Common myeloid progenitor, CD34-positive (primary cell): ENCODE results near the gene MMD2.

Experiments used
- CTCF ChIA-PET: fragments of 350-600 bp; sonication (Branson Sonifier 250); formaldehyde crosslinking; loops from one replicate; lab custom pipeline; 2021; ENCODE audit warnings: antibody characterized with exemption; lab: Charles Lee
- POLR2A ChIA-PET: fragments of 350-600 bp; sonication (Branson Sonifier 250); formaldehyde crosslinking; loops from one replicate; lab custom pipeline; 2021; ENCODE audit warnings: antibody characterized with exemption; lab: Charles Lee
- DNase-seq, 3 donors: peaks; one replicate each; pipeline versions ENCODE4 v3.0.0 to v3.0.0-alpha.2; 2013
- H3K27ac ChIP-seq, 2 experiments: 1 replicate in 1 of 2; 2 replicates in 1 of 2; pipeline ENCODE4 v1.7.0; 2013; ENCODE audit warnings: inconsistent platforms in 2 of 2, low read length in 2 of 2, mild to moderate bottlenecking in 2 of 2, low read depth in 1 of 2, moderate library complexity in 1 of 2; ENCODE audit not compliant: severe bottlenecking in 2 of 2, insufficient read depth in 1 of 2, poor library complexity in 1 of 2
- H3K27me3 ChIP-seq, 5 experiments: replicated peaks in 2 of 5; 1 replicate in 3 of 5; 2 replicates in 2 of 5; pipeline versions ENCODE4 v1.6.1 to v1.7.0; 2013; ENCODE audit warnings: low read length in 4 of 5, mild to moderate bottlenecking in 2 of 5, moderate library complexity in 2 of 5, inconsistent platforms in 1 of 5; ENCODE audit not compliant: insufficient read depth in 5 of 5, control insufficient read depth in 4 of 5
- H3K36me3 ChIP-seq, 4 experiments: 1 replicate in 2 of 4; 2 replicates in 2 of 4; pipeline versions ENCODE4 v1.6.1 to v1.7.0; 2013; ENCODE audit warnings: low read length in 3 of 4, control low read depth in 1 of 4, mild to moderate bottlenecking in 1 of 4; ENCODE audit not compliant: control insufficient read depth in 4 of 4, insufficient read depth in 4 of 4
- H3K4me1 ChIP-seq, 4 experiments: 1 replicate in 3 of 4; 2 replicates in 1 of 4; pipeline versions ENCODE4 v1.6.1 to v1.7.1; 2013; ENCODE audit warnings: low read length in 3 of 4, mild to moderate bottlenecking in 3 of 4, control low read depth in 1 of 4, inconsistent platforms in 1 of 4, moderate library complexity in 1 of 4; ENCODE audit not compliant: control insufficient read depth in 4 of 4, insufficient read depth in 4 of 4; ENCODE audit errors: control extremely low read depth in 1 of 4
- H3K4me3 ChIP-seq, 7 experiments: 1 replicate in 4 of 7; 2 replicates in 3 of 7; pipeline versions ENCODE4 v1.5.1 to v1.7.0; 2013; ENCODE audit warnings: mild to moderate bottlenecking in 7 of 7, low read length in 6 of 7, moderate library complexity in 6 of 7, inconsistent platforms in 2 of 7, low read depth in 2 of 7, control low read depth in 1 of 7; ENCODE audit not compliant: insufficient read depth in 4 of 7, control insufficient read depth in 1 of 7; ENCODE audit errors: extremely low read depth in 1 of 7
- H3K9me3 ChIP-seq, 5 experiments: 1 replicate in 4 of 5; 2 replicates in 1 of 5; pipeline versions ENCODE4 v1.6.1 to v1.7.1; 2013; ENCODE audit warnings: low read length in 4 of 5, mild to moderate bottlenecking in 2 of 5, inconsistent platforms in 1 of 5, low read depth in 1 of 5, moderate library complexity in 1 of 5; ENCODE audit not compliant: control insufficient read depth in 4 of 5, insufficient read depth in 2 of 5; ENCODE audit errors: control extremely low read depth in 1 of 5
- WGBS: methylation state at CpG from one replicate; pipeline ENCODE4 v1.1.5; 2013; ENCODE audit not compliant: insufficient coverage; 5-methylcytosine and 5-hydroxymethylcytosine counted together

The MMD2 gene

GRCh38 chr7:4861227-4861626, 97.8 kb downstream of the MMD2 start:
- WGBS = 82% methylated on average over 8 of the region's 11 CpGs

GRCh38 chr7:4857189-4857588, 101.8 kb downstream of the MMD2 start:
- 100% methylated on average over 1 of the region's 3 CpGs for WGBS
- Histone ChIP-seq H3K36me3 (no peaks in the 10 kb centered on the region), H3K4me1 (peaks cover 0 to 6% (median 3%) of the 10 kb centered on the region in 4 experiments), H3K9me3 (peaks cover 2 to 16% (median 14%) of the 10 kb centered on the region in 5 experiments), H3K27me3 (peaks cover 0 to 30% (median 8%) of the 10 kb centered on the region in 5 experiments), H3K4me3 (no peak overlapping the region), H3K27ac (no peak overlapping the region)
- DNase-seq = no peak
- POLR2A ChIA-PET = no interaction called here
- CTCF ChIA-PET = interaction anchor here (2.0 kb wide), 1 partner anchor 26 kb away, joined by 6 read pairs; the partner anchor contains the start of gene RADIL

More at GRCh38 chr7:4861227-4861626, 97.8 kb downstream of the MMD2 start:
- H3K9me3 ChIP-seq = peaks cover 4 to 29% (median 20%) of the 10 kb centered on the region in 5 experiments
- POLR2A ChIA-PET = no interaction called here
- peaks cover 6 to 53% (median 9%) of the 10 kb centered on the region in 5 experiments for H3K27me3 ChIP-seq
- peak overlapping the region; percentile 49 to 77 (median 60) for H3K4me3 ChIP-seq
- H3K27ac ChIP-seq = no peak overlapping the region
- peaks cover 0 to 8% (median 3%) of the 10 kb centered on the region in 4 experiments for H3K4me1 ChIP-seq
- DNase-seq = no peak
- CTCF ChIA-PET = no interaction called here
- H3K36me3 ChIP-seq = no peaks in the 10 kb centered on the region

- WGBS = 97% methylated on average over 5 of the region's 10 CpGs
- Histone ChIP-seq H3K27me3 (peaks cover 0 to 23% (median 6%) of the 10 kb centered on the region in 5 experiments), H3K9me3 (peaks cover 2 to 13% (median 7%) of the 10 kb centered on the region in 5 experiments), H3K36me3 (no peaks in the 10 kb centered on the region), H3K4me3 (no peak overlapping the region), H3K27ac (no peak overlapping the region), H3K4me1 (peaks cover 0 to 3% (median 0%) of the 10 kb centered on the region in 4 experiments)
- DNase-seq = no peak
- POLR2A ChIA-PET = no interaction called here
- CTCF ChIA-PET = interaction anchor here (0.6 to 2.8 kb wide), 6 partner anchors 11 to 821 kb away, joined by 3 to 11 read pairs (median 4); partner anchors contain the start of gene RADIL
These were observed 102.5 kb downstream of the MMD2 start for GRCh38 chr7:4856336-4857057.
